ENCODE data around the gene DDX59. TPM values are rescaled to one million over a fixed set of nuclear protein-coding genes. Genes with fewer than 3 reads are reported as not detected.
A peak's percentile ranks its signal among the peaks of the same experiment; 100 is the strongest.

DDX59 gene
- total and polyA plus RNA-seq, 9 of the 15 experiments (the other 6 are each of a cell fraction or from before 2014, with no cell fraction given) = 8.3 to 30.4 (median 19.8) TPM

GRCh38 chr1:200642481-200642880 is 27.2 kb downstream of the DDX59 start:
- FAIRE-seq (no peak), DNase-seq (ENCODE audit: extremely low read depth in 1 of 4, low spot score in 3 of 4) (peak in 1 of 4 experiments; percentile 65), ATAC-seq (peak; percentile 16)
- H3K36me3 ChIP-seq (ENCODE audit: control insufficient read depth, insufficient read depth, low read length) = peaks cover 6% of the 10 kb centered on the region; the same call in 1 of the 3 replicates
- no TSS peak for BruUV-seq (replicated peaks)
- no peaks in the 10 kb centered on the region for H3K79me2 ChIP-seq (ENCODE audit: control insufficient read depth, insufficient read depth, low read length)
- H3K9me1 ChIP-seq (ENCODE audit: control insufficient read depth, insufficient read depth, low read length) = no peaks in the 10 kb centered on the region
- no peaks in the 10 kb centered on the region for H4K20me1 ChIP-seq (replicated peaks; ENCODE audit: control insufficient read depth, insufficient read depth, low read length)
- H3K9ac ChIP-seq (ENCODE audit: insufficient read depth in 1 of 2, low read depth in 2 of 2, low read length in 2 of 2) = peak overlapping the region in 1 of 2 experiments; percentile 54; a peak in 3 of 4 replicates
- POLR2A ChIA-PET = interaction anchor here (0.9 to 2.5 kb wide), 5 partner anchors 8 to 27 kb away, joined by 3 to 13 read pairs (median 3); partner anchors contain the start of gene DDX59
- 0 out of 2 replicates have a peak, but pooled peaks cover 3% of the 10 kb centered on the region for H3K9me3 ChIP-seq (replicated peaks; ENCODE audit: control insufficient read depth, insufficient read depth, low read depth, low read length)
- H3K27ac ChIP-seq (ENCODE audit: extremely low read depth, low read depth, low read length) = peak overlapping the region; percentile 82
- CTCF ChIA-PET (ENCODE audit: low intra/inter-chr PET ratio) = no interaction called here
- in situ Hi-C loops (cut with MboI) = no loop called here
- intact Hi-C loops (cut with micrococcal nuclease) = no loop called here
- no peaks in the 10 kb centered on the region for H3K27me3 ChIP-seq (ENCODE audit: control insufficient read depth in 2 of 2, insufficient read depth in 2 of 2, low read length in 2 of 2)
- peak overlapping the region; percentile 80 for H2AFZ ChIP-seq (ENCODE audit: low read depth, low read length)
- WGBS (ENCODE audit: insufficient coverage, low coverage, missing lambda C conversion rate) = 28% methylated on average over 6 of the region's 6 CpGs
- H3K4me1 ChIP-seq (replicated peaks in 1 of 2; ENCODE audit: control insufficient read depth in 2 of 2, insufficient read depth in 2 of 2, low read length in 2 of 2) = peaks cover 25 to 40% of the 10 kb centered on the region in 2 experiments
- H3K4me3 ChIP-seq = no peak overlapping the region
- H3K4me2 ChIP-seq (ENCODE audit: insufficient read depth, low read length) = peak overlapping the region; percentile 33; the same call in 1 of the 2 replicates
- TF ChIP-seq TFAP4 (CRISPR knock-in tag; IDR thresholded peaks at IDR 0.05; ENCODE audit: borderline replicate concordance) (no peak), NFIC (IDR thresholded peaks at IDR 0.05) (no peak), HOMEZ (CRISPR knock-in tag; IDR thresholded peaks at IDR 0.05) (no peak), HDGF (IDR thresholded peaks at IDR 0.05) (no peak), BRD9 (IDR thresholded peaks at IDR 0.05; ENCODE audit: low read depth, partially characterized antibody) (no peak), PBX2 (CRISPR knock-in tag; IDR thresholded peaks at IDR 0.05; ENCODE audit: low read depth) (no peak), PBX2 (tag; conservative IDR thresholded peaks at IDR 0.05; ENCODE audit: low read depth) (no peak), ZBTB11 (CRISPR knock-in tag; IDR thresholded peaks at IDR 0.05) (no peak), MNT (conservative IDR thresholded peaks at IDR 0.05) (0 out of 4 replicates have a peak, but pooled peaks have one; percentile 37 to 38), ZC3H8 (IDR thresholded peaks at IDR 0.05) (no peak), KDM2B (CRISPR knock-in tag; IDR thresholded peaks at IDR 0.05) (no peak), GATA2 (CRISPR knock-in tag; IDR thresholded peaks at IDR 0.05) (no peak)

Measured in K562 (cell line).